GM18858 (cell line): ENCODE data around the gene CHTF18.
"Not testable (repeated sequence)": the region's sequence is repeated elsewhere in the genome, so short reads cannot be mapped to it uniquely, and the experiment has no call there.

Experiments
- ATAC-seq: cut with Tn5 transposase; IDR thresholded peaks from one replicate; pipeline ENCODE4 v1.9.1; 2021; ENCODE audit not compliant: unreplicated experiment

The CHTF18 gene

GRCh38 chr16:788399-789126, at the start of gene CHTF18:
CHTF18 (plus strand) TSS chr16:788620; CDS start chr16:788685, 65 bp downstream.
- ATAC-seq = peak; percentile 53

- ATAC-seq = no peak
These were observed 48.6 kb upstream of the CHTF18 start for GRCh38 chr16:739560-740458.

- ATAC-seq = peak; percentile 6
These were observed 48.0 kb upstream of the CHTF18 start for GRCh38 chr16:740459-740763.

GRCh38 chr16:740764-741505, 47.5 kb upstream of the CHTF18 start, which contains the start of gene CIAO3:
CIAO3 (minus strand) TSS chr16:740997; CDS start chr16:740985, 12 bp downstream.
- ATAC-seq = peak; percentile 64

GRCh38 chr16:741986-742629, 46.3 kb upstream of the CHTF18 start:
- no peak for ATAC-seq

GRCh38 chr16:742894-743293, 45.5 kb upstream of the CHTF18 start:
- ATAC-seq = not testable (repeated sequence)

- ATAC-seq = no peak
These were observed 44.5 kb upstream of the CHTF18 start for GRCh38 chr16:743794-744500.

GRCh38 chr16:745739-746138, 42.7 kb upstream of the CHTF18 start:
- no peak for ATAC-seq

GRCh38 chr16:746637-747036, 41.8 kb upstream of the CHTF18 start:
- no peak for ATAC-seq

GRCh38 chr16:747978-748746, 40.3 kb upstream of the CHTF18 start:
- no peak for ATAC-seq

GRCh38 chr16:749010-749409, 39.4 kb upstream of the CHTF18 start:
- no peak for ATAC-seq

GRCh38 chr16:750485-750884, 37.9 kb upstream of the CHTF18 start:
- no peak for ATAC-seq

GRCh38 chr16:751152-752006, 37.0 kb upstream of the CHTF18 start:
- no peak for ATAC-seq

- ATAC-seq = no peak
These were observed 36.5 kb upstream of the CHTF18 start for GRCh38 chr16:752007-752312.

GRCh38 chr16:754121-754607, 34.3 kb upstream of the CHTF18 start:
- not testable (repeated sequence) for ATAC-seq

- no peak for ATAC-seq
These were observed 33.8 kb upstream of the CHTF18 start for GRCh38 chr16:754656-755055.

GRCh38 chr16:756428-756827, 32.0 kb upstream of the CHTF18 start:
- no peak for ATAC-seq

- no peak for ATAC-seq
These were observed 29.1 kb upstream of the CHTF18 start for GRCh38 chr16:759110-759910.
